Measurements from ENCODE around the gene GLT1D1.

- TF ChIP-seq CTCF (IDR thresholded peaks at IDR 0.05), result no peak
- no peak for TF ChIP-seq POLR2A (IDR thresholded peaks at IDR 0.05)
These were observed 115.4 kb downstream of the GLT1D1 start for GRCh38 chr12:128968668-128969067.

Data from body of pancreas (tissue), 4 donors.